Measurements from ENCODE around the gene VSNL1. TPM values are rescaled to one million over a fixed set of nuclear protein-coding genes. Genes with fewer than 3 reads are reported as not detected.

Gene VSNL1
- total RNA-seq, 1 donor from 2014 or later, result 2.1 TPM

GRCh38 chr2:17614174-17614930 lies 73.9 kb downstream of the VSNL1 start:
- Mint-ChIP-seq H3K27ac (ENCODE audit: unreplicated experiment) (no peak overlapping the region), H3K27me3 (ENCODE audit: low read depth) (no peaks in the 10 kb centered on the region), H3K4me3 (no peak overlapping the region), H3K36me3 (ENCODE audit: low read depth) (no peaks in the 10 kb centered on the region), H3K4me1 (no peaks in the 10 kb centered on the region), H3K9me3 (no peaks in the 10 kb centered on the region)
- TF ChIP-seq, protein P1, sequence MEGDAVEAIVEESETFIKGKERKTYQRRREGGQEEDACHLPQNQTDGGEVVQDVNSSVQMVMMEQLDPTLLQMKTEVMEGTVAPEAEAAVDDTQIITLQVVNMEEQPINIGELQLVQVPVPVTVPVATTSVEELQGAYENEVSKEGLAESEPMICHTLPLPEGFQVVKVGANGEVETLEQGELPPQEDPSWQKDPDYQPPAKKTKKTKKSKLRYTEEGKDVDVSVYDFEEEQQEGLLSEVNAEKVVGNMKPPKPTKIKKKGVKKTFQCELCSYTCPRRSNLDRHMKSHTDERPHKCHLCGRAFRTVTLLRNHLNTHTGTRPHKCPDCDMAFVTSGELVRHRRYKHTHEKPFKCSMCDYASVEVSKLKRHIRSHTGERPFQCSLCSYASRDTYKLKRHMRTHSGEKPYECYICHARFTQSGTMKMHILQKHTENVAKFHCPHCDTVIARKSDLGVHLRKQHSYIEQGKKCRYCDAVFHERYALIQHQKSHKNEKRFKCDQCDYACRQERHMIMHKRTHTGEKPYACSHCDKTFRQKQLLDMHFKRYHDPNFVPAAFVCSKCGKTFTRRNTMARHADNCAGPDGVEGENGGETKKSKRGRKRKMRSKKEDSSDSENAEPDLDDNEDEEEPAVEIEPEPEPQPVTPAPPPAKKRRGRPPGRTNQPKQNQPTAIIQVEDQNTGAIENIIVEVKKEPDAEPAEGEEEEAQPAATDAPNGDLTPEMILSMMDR (conservative IDR thresholded peaks at IDR 0.05), result no peak
- DNase-seq (ENCODE audit: low read depth, low spot score), result no peak

DNA sequence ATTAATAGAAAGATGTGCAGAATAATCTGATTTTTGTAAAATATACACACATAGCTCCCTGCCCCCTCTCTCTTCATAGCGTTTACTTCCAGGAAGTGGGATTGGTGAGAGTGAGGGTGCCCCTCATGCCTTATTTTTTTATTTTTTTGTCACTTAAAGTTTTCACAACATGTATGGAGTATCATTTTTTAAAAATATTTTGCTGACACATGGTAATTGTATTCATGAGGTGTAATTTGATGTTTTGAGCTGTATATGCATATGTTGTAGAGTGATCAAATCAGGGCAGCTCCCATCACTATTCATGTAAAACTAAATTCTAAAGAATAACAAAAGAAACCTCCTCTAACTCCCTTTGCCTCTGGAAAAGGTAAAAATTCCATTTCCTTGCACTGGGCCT lies 74.7 kb downstream of the VSNL1 start:
- Mint-ChIP-seq H3K9me3 (no peaks in the 10 kb centered on the region), H3K36me3 (ENCODE audit: low read depth) (no peaks in the 10 kb centered on the region), H3K4me3 (no peak overlapping the region), H3K4me1 (peaks cover 4% of the 10 kb centered on the region), H3K27ac (ENCODE audit: unreplicated experiment) (no peak overlapping the region), H3K27me3 (ENCODE audit: low read depth) (no peaks in the 10 kb centered on the region)
- TF ChIP-seq, protein P1 (conservative IDR thresholded peaks at IDR 0.05), result no peak
- DNase-seq (ENCODE audit: low read depth, low spot score), result no peak

DNA sequence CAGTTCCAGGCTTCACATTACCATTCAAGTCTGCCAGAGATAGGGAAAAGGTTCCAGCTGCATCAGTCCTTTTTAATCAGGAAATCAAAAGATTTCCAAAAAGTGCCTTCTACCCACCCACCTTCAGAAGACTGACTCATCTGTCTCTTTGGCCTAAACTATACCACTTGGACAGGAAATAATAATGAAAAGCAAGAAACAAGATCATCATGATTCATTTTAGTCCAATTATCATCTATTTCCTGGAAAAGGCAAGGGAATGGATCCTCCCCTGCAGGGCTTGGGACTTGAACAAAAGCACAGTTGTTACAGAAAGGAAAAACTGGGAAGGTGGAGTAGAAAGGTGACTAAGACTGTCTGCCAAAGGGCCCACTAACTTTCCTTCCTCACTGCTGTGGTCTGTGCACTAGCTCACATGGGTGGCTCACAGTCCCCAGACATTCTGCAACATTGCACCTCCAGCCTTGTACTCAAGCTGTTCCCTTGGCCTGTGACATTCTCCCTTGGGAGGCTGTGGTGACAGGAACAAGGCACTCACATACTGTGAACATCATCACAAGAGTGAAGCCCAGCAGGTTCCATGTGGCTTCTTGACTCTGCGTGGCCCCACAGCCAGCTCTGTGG lies 75.3 kb downstream of the VSNL1 start:
- no peak for DNase-seq (ENCODE audit: low read depth, low spot score)
- no peak overlapping the region for H3K4me3 Mint-ChIP-seq
- no peaks in the 10 kb centered on the region for H3K27me3 Mint-ChIP-seq (ENCODE audit: low read depth)
- H3K9me3 Mint-ChIP-seq, result no peaks in the 10 kb centered on the region
- H3K36me3 Mint-ChIP-seq (ENCODE audit: low read depth), result no peaks in the 10 kb centered on the region
- TF ChIP-seq, protein P1 (conservative IDR thresholded peaks at IDR 0.05), result no peak
- no peak overlapping the region for H3K27ac Mint-ChIP-seq (ENCODE audit: unreplicated experiment)
- H3K4me1 Mint-ChIP-seq, result peaks cover 4% of the 10 kb centered on the region

GRCh38 chr2:17616405-17616804 lies 75.9 kb downstream of the VSNL1 start:
- TF ChIP-seq, protein P1 (conservative IDR thresholded peaks at IDR 0.05), result no peak
- no peak overlapping the region for H3K27ac Mint-ChIP-seq (ENCODE audit: unreplicated experiment)
- H3K9me3 Mint-ChIP-seq, result no peaks in the 10 kb centered on the region
- H3K4me1 Mint-ChIP-seq, result peaks cover 4% of the 10 kb centered on the region
- no peak for DNase-seq (ENCODE audit: low read depth, low spot score)
- H3K36me3 Mint-ChIP-seq (ENCODE audit: low read depth), result no peaks in the 10 kb centered on the region
- no peaks in the 10 kb centered on the region for H3K27me3 Mint-ChIP-seq (ENCODE audit: low read depth)
- H3K4me3 Mint-ChIP-seq, result no peak overlapping the region

- TF ChIP-seq, protein P1 (conservative IDR thresholded peaks at IDR 0.05), result no peak
- no peak overlapping the region for H3K27ac Mint-ChIP-seq (ENCODE audit: unreplicated experiment)
- no peaks in the 10 kb centered on the region for H3K36me3 Mint-ChIP-seq (ENCODE audit: low read depth)
- no peaks in the 10 kb centered on the region for H3K27me3 Mint-ChIP-seq (ENCODE audit: low read depth)
- peaks cover 4% of the 10 kb centered on the region for H3K4me1 Mint-ChIP-seq
- no peak for DNase-seq (ENCODE audit: low read depth, low spot score)
- H3K9me3 Mint-ChIP-seq, result no peaks in the 10 kb centered on the region
- H3K4me3 Mint-ChIP-seq, result no peak overlapping the region
Measured at GRCh38 chr2:17617516-17617915, 77.0 kb downstream of the VSNL1 start.
